ENCODE data around the gene NXPE4.

NXPE4 gene

DNA sequence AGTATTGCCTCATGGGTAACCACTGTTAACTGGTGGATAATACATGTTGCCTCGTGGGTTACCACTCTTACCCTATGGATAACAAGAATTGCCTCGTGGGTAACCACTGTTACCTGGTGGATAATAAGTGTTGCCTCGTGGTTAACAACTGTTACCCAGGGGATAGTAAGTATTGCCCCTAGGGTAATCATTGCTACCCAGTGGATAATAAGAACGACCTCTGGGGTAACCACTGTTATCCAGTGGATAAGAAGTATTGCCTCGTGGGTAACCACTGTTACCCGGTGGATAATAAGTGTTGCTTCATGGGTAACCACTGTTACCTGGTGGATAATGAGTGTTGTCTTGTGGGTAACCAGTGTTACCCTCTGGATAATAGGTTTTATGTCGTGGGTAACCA lies 28.1 kb upstream of the NXPE4 start:
- Histone ChIP-seq H3K4me2 (no peak overlapping the region), H3K36me3 (ENCODE audit: insufficient read depth) (no peaks in the 10 kb centered on the region), H3K9ac (no peak overlapping the region), H4K20me1 (ENCODE audit: insufficient read depth) (no peaks in the 10 kb centered on the region), H3K4me3 (IDR thresholded peaks at IDR 0.05; ENCODE audit: insufficient read depth, low read depth, low read length) (no peak overlapping the region), H3K27ac (no peak overlapping the region), H3K79me2 (ENCODE audit: insufficient read depth, low read depth) (no peaks in the 10 kb centered on the region), H2AFZ (ENCODE audit: low read depth) (no peak overlapping the region), H3K4me1 (ENCODE audit: low read depth, poor library complexity, severe bottlenecking) (no peaks in the 10 kb centered on the region), H3K27me3 (ENCODE audit: insufficient read depth, low read depth) (no peaks in the 10 kb centered on the region)
- TF ChIP-seq, protein P1, sequence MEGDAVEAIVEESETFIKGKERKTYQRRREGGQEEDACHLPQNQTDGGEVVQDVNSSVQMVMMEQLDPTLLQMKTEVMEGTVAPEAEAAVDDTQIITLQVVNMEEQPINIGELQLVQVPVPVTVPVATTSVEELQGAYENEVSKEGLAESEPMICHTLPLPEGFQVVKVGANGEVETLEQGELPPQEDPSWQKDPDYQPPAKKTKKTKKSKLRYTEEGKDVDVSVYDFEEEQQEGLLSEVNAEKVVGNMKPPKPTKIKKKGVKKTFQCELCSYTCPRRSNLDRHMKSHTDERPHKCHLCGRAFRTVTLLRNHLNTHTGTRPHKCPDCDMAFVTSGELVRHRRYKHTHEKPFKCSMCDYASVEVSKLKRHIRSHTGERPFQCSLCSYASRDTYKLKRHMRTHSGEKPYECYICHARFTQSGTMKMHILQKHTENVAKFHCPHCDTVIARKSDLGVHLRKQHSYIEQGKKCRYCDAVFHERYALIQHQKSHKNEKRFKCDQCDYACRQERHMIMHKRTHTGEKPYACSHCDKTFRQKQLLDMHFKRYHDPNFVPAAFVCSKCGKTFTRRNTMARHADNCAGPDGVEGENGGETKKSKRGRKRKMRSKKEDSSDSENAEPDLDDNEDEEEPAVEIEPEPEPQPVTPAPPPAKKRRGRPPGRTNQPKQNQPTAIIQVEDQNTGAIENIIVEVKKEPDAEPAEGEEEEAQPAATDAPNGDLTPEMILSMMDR (conservative IDR thresholded peaks at IDR 0.05; ENCODE audit: low read depth, low read length): no peak

DNA sequence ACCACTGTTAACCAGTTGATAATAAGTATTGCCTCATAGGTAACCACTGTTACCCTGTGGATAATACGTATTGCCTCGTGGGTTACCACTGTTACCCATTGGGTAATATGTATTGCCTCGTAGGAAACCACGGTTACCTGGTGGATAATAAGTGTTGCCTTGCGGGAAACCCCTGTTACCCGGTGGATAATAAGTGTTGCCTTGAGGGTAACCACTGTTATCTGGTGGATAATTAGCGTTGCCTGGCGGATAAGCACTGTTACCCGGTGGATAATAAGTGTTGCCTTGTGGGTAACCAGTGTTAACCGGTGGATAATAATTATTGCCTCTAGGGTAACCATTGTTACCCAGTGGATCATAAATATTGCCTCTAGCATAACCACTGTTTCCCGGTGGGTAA lies 27.3 kb upstream of the NXPE4 start:
- no peak overlapping the region for H3K27ac ChIP-seq

DNA sequence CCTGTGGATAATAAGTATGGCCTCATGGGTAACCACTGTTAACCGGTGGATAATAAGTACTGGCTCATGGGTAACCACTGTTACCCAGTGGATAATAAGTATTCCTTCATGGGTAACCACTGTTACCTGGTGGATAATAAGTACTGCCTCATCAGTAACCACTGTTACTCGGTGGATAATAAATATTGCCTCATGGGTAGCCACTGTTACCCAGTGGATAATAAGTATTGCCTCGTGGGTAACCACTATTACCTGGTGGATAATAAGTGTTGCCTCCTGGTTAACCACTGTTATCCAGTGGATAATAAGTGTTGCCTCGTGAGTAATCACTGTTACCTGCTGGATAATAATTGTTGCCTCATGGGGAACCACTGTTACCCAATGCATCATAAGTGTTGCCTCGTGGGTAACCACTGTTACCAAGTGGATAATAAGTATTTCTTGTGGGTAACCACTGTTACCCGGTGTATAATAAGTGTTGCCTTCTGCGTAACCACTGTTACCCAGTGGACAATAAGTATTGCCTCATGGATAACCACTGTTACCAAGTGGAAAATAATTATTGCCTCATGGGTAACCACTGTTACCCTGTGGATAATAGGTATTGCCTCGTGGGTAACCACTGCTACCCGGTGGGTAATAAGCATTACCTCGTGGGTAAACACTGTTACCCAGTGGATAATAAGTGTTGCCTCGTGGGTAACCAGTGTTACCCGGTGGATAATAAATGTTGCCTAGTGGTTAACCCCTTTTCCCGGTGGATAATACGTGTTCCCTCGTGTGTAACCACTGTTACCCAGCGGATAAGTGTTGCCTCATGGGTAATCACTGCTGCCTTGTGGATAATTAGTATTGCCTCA lies 26.6 kb upstream of the NXPE4 start:
- no peak overlapping the region for H3K27ac ChIP-seq
- no peaks in the 10 kb centered on the region for H3K79me2 ChIP-seq (ENCODE audit: insufficient read depth, low read depth)
- no peak overlapping the region for H2AFZ ChIP-seq (ENCODE audit: low read depth)
- H3K27me3 ChIP-seq (ENCODE audit: insufficient read depth, low read depth): no peaks in the 10 kb centered on the region
- H3K36me3 ChIP-seq (ENCODE audit: insufficient read depth): no peaks in the 10 kb centered on the region
- no peak overlapping the region for H3K4me3 ChIP-seq (IDR thresholded peaks at IDR 0.05; ENCODE audit: insufficient read depth, low read depth, low read length)
- no peaks in the 10 kb centered on the region for H3K4me1 ChIP-seq (ENCODE audit: low read depth, poor library complexity, severe bottlenecking)
- TF ChIP-seq, protein P1 (conservative IDR thresholded peaks at IDR 0.05; ENCODE audit: low read depth, low read length): no peak
- H3K9ac ChIP-seq: no peak overlapping the region
- no peaks in the 10 kb centered on the region for H4K20me1 ChIP-seq (ENCODE audit: insufficient read depth)
- no peak overlapping the region for H3K4me2 ChIP-seq

More for the DNA sequence above, 27.3 kb upstream of the NXPE4 start:
- Histone ChIP-seq H4K20me1 (ENCODE audit: insufficient read depth) (no peaks in the 10 kb centered on the region), H3K36me3 (ENCODE audit: insufficient read depth) (no peaks in the 10 kb centered on the region), H3K4me1 (ENCODE audit: low read depth, poor library complexity, severe bottlenecking) (no peaks in the 10 kb centered on the region), H3K4me3 (IDR thresholded peaks at IDR 0.05; ENCODE audit: insufficient read depth, low read depth, low read length) (no peak overlapping the region), H3K79me2 (ENCODE audit: insufficient read depth, low read depth) (no peaks in the 10 kb centered on the region), H2AFZ (ENCODE audit: low read depth) (no peak overlapping the region), H3K4me2 (no peak overlapping the region), H3K9ac (no peak overlapping the region), H3K27me3 (ENCODE audit: insufficient read depth, low read depth) (no peaks in the 10 kb centered on the region)
- TF ChIP-seq, protein P1 (conservative IDR thresholded peaks at IDR 0.05; ENCODE audit: low read depth, low read length): no peak

DNA sequence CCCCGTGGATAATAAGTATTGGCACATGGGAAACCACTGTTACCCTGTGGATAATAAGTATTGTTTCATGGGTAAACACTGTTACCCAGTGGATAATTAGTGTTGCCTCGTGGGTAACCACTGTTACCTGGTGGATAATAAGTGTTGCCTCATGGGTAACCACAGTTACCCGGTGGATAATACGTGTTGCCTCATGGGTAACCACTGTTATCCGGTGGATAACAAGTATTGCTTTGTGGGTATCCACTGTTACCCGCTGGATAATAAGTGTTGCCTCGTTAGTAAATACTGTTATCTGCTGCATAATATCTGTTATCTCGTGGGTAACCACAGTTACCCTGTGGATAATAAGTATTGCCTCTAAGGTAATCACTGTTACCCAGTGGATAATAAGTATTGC lies 25.5 kb upstream of the NXPE4 start:
- H3K27ac ChIP-seq: no peak overlapping the region
- no peak overlapping the region for H3K4me2 ChIP-seq
- TF ChIP-seq, protein P1 (conservative IDR thresholded peaks at IDR 0.05; ENCODE audit: low read depth, low read length): no peak
- H2AFZ ChIP-seq (ENCODE audit: low read depth): no peak overlapping the region
- H3K4me3 ChIP-seq (IDR thresholded peaks at IDR 0.05; ENCODE audit: insufficient read depth, low read depth, low read length): no peak overlapping the region
- no peaks in the 10 kb centered on the region for H3K4me1 ChIP-seq (ENCODE audit: low read depth, poor library complexity, severe bottlenecking)
- no peaks in the 10 kb centered on the region for H3K79me2 ChIP-seq (ENCODE audit: insufficient read depth, low read depth)
- no peak overlapping the region for H3K9ac ChIP-seq
- H4K20me1 ChIP-seq (ENCODE audit: insufficient read depth): no peaks in the 10 kb centered on the region
- no peaks in the 10 kb centered on the region for H3K36me3 ChIP-seq (ENCODE audit: insufficient read depth)
- H3K27me3 ChIP-seq (ENCODE audit: insufficient read depth, low read depth): no peaks in the 10 kb centered on the region
